WTC11 (cell line): ENCODE measurements around the gene CHD1L. TPM values are rescaled to one million over a fixed set of nuclear protein-coding genes. Genes with fewer than 3 reads are reported as not detected.

Experiments
- ATAC-seq: fragments of 200-7000 bp; cut with Tn5 transposase; 2 replicates; pipeline ENCODE4 v1.10.0; 2021; ENCODE audit warnings: mild to moderate bottlenecking, moderate library complexity
- CTCF ChIA-PET: fragments of 300-600 bp; sonication (Branson Sonifier 250); formaldehyde crosslinking; loops from one replicate; lab custom pipeline; 2021; ENCODE audit warnings: antibody characterized with exemption; lab: Charles Lee
- POLR2A ChIA-PET: fragments of 350-600 bp; sonication (Branson Sonifier 250); formaldehyde crosslinking; loops from one replicate; lab custom pipeline; 2021; ENCODE audit warnings: antibody characterized with exemption; lab: Charles Lee
- DNase-seq: peaks from one replicate; pipeline ENCODE4 v3.0.0; 2021; ENCODE audit warnings: low spot score
- H3K27ac Mint-ChIP-seq: 2 replicates; pipeline ENCODE4 v1.8.0; 2021; ENCODE audit warnings: mixed read lengths
- H3K27me3 Mint-ChIP-seq: 2 replicates; pipeline ENCODE4 v1.8.0; 2021; ENCODE audit warnings: low read depth, mild to moderate bottlenecking, moderate library complexity, mixed read lengths
- H3K36me3 Mint-ChIP-seq: 2 replicates; pipeline ENCODE4 v1.8.0; 2021; ENCODE audit warnings: mixed read lengths
- H3K4me1 Mint-ChIP-seq: 2 replicates; pipeline ENCODE4 v1.8.0; 2022; ENCODE audit warnings: mixed read lengths
- H3K4me3 Mint-ChIP-seq: 2 replicates; pipeline ENCODE4 v1.8.0; 2021; ENCODE audit warnings: mild to moderate bottlenecking, moderate library complexity, mixed read lengths
- H3K9me3 Mint-ChIP-seq: 2 replicates; pipeline ENCODE4 v1.8.0; 2021; ENCODE audit warnings: mixed read lengths
- ATF3 ChIP-seq: sonication (generic); formaldehyde crosslinking; conservative IDR thresholded peaks from 2 replicates; pipeline ENCODE4 v1.8.1; 2022; ENCODE audit warnings: mild to moderate bottlenecking, missing genetic modification reagents
- CREM ChIP-seq: sonication (generic); formaldehyde crosslinking; IDR thresholded peaks from 2 replicates; pipeline ENCODE4 v1.8.1; 2022; ENCODE audit warnings: mild to moderate bottlenecking, missing genetic modification reagents, moderate library complexity
- E2F1 ChIP-seq: sonication (generic); formaldehyde crosslinking; IDR thresholded peaks from 2 replicates; pipeline ENCODE4 v1.8.0; 2022; ENCODE audit warnings: mild to moderate bottlenecking, missing genetic modification reagents
- E2F5 ChIP-seq: sonication (generic); formaldehyde crosslinking; IDR thresholded peaks from 2 replicates; pipeline ENCODE4 v1.8.1; 2022; ENCODE audit warnings: mild to moderate bottlenecking, moderate library complexity, missing genetic modification reagents
- ESRRA ChIP-seq: sonication (generic); formaldehyde crosslinking; IDR thresholded peaks from 2 replicates; pipeline ENCODE4 v1.8.1; 2022; ENCODE audit warnings: mild to moderate bottlenecking, missing genetic modification reagents, borderline replicate concordance
- NFATC4 ChIP-seq: fragments of 250-450 bp; sonication (Bioruptor Pico); IDR thresholded peaks from 2 replicates; pipeline ENCODE4 v1.9.0; 2021; ENCODE audit warnings: mild to moderate bottlenecking
- NR2C2 ChIP-seq: sonication (generic); formaldehyde crosslinking; IDR thresholded peaks from 2 replicates; pipeline ENCODE4 v1.8.0; 2022; ENCODE audit warnings: mild to moderate bottlenecking, missing genetic modification reagents
- RELA ChIP-seq: sonication (generic); formaldehyde crosslinking; IDR thresholded peaks from 2 replicates; pipeline ENCODE4 v1.8.1; 2022; ENCODE audit warnings: missing genetic modification reagents, mild to moderate bottlenecking, borderline replicate concordance
- SP1 ChIP-seq: sonication (generic); formaldehyde crosslinking; conservative IDR thresholded peaks from 2 replicates; pipeline ENCODE4 v1.8.1; 2022; ENCODE audit warnings: missing genetic modification reagents
- TEAD4 ChIP-seq: sonication (generic); formaldehyde crosslinking; IDR thresholded peaks from 2 replicates; pipeline ENCODE4 v1.8.0; 2022; ENCODE audit warnings: mild to moderate bottlenecking, missing genetic modification reagents
- ZNF121 ChIP-seq: sonication (generic); formaldehyde crosslinking; IDR thresholded peaks from 2 replicates; pipeline ENCODE4 v1.8.0; 2023; ENCODE audit warnings: missing genetic modification reagents
- ZNF281 ChIP-seq: sonication (generic); formaldehyde crosslinking; IDR thresholded peaks from 2 replicates; pipeline ENCODE4 v1.8.0; 2023; ENCODE audit warnings: mild to moderate bottlenecking, missing genetic modification reagents
- ZNF317 ChIP-seq: sonication (generic); formaldehyde crosslinking; IDR thresholded peaks from 2 replicates; pipeline ENCODE4 v1.8.1; 2023; ENCODE audit warnings: low read depth, mild to moderate bottlenecking, moderate library complexity, missing genetic modification reagents, borderline replicate concordance
- ZSCAN18 ChIP-seq: fragments of 250-450 bp; sonication (Bioruptor Pico); IDR thresholded peaks from 2 replicates; pipeline ENCODE4 v2.1.2; 2022; ENCODE audit warnings: mild to moderate bottlenecking, moderate library complexity
- total RNA-seq: library from RNA; stranded (reverse); gene quantifications from 3 replicates; pipeline ENCODE4 v1.2.3, GENCODE V29; 2021
- TF ChIP-seq, protein P1 (sequence below): sonication (generic); formaldehyde crosslinking; IDR thresholded peaks from 2 replicates; pipeline ENCODE4 v1.8.0; 2023; ENCODE audit warnings: missing genetic modification reagents, mild to moderate bottlenecking, borderline replicate concordance
- TF ChIP-seq, protein P2 (sequence below): sonication (generic); formaldehyde crosslinking; IDR thresholded peaks from 2 replicates; pipeline ENCODE4 v1.8.1; 2023; ENCODE audit warnings: mild to moderate bottlenecking, moderate library complexity, missing genetic modification reagents

Gene CHD1L
- total RNA-seq, 1 experiment from 2014 or later, result 68.7 TPM

GRCh38 chr1:147337040-147337630 is 94.7 kb downstream of the CHD1L start (continued):
- TF ChIP-seq, protein P1, sequence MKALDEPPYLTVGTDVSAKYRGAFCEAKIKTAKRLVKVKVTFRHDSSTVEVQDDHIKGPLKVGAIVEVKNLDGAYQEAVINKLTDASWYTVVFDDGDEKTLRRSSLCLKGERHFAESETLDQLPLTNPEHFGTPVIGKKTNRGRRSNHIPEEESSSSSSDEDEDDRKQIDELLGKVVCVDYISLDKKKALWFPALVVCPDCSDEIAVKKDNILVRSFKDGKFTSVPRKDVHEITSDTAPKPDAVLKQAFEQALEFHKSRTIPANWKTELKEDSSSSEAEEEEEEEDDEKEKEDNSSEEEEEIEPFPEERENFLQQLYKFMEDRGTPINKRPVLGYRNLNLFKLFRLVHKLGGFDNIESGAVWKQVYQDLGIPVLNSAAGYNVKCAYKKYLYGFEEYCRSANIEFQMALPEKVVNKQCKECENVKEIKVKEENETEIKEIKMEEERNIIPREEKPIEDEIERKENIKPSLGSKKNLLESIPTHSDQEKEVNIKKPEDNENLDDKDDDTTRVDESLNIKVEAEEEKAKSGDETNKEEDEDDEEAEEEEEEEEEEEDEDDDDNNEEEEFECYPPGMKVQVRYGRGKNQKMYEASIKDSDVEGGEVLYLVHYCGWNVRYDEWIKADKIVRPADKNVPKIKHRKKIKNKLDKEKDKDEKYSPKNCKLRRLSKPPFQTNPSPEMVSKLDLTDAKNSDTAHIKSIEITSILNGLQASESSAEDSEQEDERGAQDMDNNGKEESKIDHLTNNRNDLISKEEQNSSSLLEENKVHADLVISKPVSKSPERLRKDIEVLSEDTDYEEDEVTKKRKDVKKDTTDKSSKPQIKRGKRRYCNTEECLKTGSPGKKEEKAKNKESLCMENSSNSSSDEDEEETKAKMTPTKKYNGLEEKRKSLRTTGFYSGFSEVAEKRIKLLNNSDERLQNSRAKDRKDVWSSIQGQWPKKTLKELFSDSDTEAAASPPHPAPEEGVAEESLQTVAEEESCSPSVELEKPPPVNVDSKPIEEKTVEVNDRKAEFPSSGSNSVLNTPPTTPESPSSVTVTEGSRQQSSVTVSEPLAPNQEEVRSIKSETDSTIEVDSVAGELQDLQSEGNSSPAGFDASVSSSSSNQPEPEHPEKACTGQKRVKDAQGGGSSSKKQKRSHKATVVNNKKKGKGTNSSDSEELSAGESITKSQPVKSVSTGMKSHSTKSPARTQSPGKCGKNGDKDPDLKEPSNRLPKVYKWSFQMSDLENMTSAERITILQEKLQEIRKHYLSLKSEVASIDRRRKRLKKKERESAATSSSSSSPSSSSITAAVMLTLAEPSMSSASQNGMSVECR (CRISPR knock-in tag), result no peak
- TF ChIP-seq RELA (no peak), TEAD4 (CRISPR knock-in tag) (no peak), NFATC4 (no peak), SP1 (CRISPR knock-in tag) (no peak), ZNF121 (no peak), ZSCAN18 (CRISPR knock-in tag) (no peak), ATF3 (CRISPR knock-in tag) (no peak)
- TF ChIP-seq, all 79 proteins: peak for 0

GRCh38 chr1:147338571-147338970 is 96.1 kb downstream of the CHD1L start:
- Mint-ChIP-seq H3K27ac (no peak overlapping the region), H3K9me3 (peaks cover under 1% of the 10 kb centered on the region), H3K4me1 (peaks cover 36% of the 10 kb centered on the region), H3K36me3 (no peaks in the 10 kb centered on the region), H3K27me3 (peaks cover 7% of the 10 kb centered on the region), H3K4me3 (no peak overlapping the region)
- ATAC-seq, result no peak
- POLR2A ChIA-PET, result no interaction called here
- no peak for DNase-seq
- CTCF ChIA-PET, result interaction anchor here (1.0 kb wide), 1 partner anchor 12 kb away, joined by 4 read pairs; no protein-coding TSS in a partner anchor
- TF ChIP-seq, protein P2, sequence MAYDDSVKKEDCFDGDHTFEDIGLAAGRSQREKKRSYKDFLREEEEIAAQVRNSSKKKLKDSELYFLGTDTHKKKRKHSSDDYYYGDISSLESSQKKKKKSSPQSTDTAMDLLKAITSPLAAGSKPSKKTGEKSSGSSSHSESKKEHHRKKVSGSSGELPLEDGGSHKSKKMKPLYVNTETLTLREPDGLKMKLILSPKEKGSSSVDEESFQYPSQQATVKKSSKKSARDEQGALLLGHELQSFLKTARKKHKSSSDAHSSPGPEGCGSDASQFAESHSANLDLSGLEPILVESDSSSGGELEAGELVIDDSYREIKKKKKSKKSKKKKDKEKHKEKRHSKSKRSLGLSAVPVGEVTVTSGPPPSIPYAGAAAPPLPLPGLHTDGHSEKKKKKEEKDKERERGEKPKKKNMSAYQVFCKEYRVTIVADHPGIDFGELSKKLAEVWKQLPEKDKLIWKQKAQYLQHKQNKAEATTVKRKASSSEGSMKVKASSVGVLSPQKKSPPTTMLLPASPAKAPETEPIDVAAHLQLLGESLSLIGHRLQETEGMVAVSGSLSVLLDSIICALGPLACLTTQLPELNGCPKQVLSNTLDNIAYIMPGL (CRISPR knock-in tag), result no peak
- no peak for TF ChIP-seq TEAD4 (CRISPR knock-in tag)
- no peak for TF ChIP-seq E2F5
- no peak for TF ChIP-seq NR2C2
- TF ChIP-seq E2F1 (CRISPR knock-in tag), result no peak
- no peak for TF ChIP-seq ZNF317 (CRISPR knock-in tag)
- TF ChIP-seq CREM (CRISPR knock-in tag), result no peak
- no peak for TF ChIP-seq ESRRA
- no peak for TF ChIP-seq ZNF281 (CRISPR knock-in tag)
